DMS153 (cell line): ENCODE results near the gene C1orf141.
"Not testable (repeated sequence)": the region's sequence is repeated elsewhere in the genome, so short reads cannot be mapped to it uniquely, and the experiment has no call there.

Experiments
- DNase-seq: peaks from one replicate; lab custom pipeline; 2025; lab: John Stamatoyannopoulos, UW

Gene C1orf141

GRCh38 chr1:67142931-67143330, 8.2 kb upstream of the C1orf141 start:
- DNase-seq: no peak

GRCh38 chr1:67141832-67142231, 7.1 kb upstream of the C1orf141 start:
- not testable (repeated sequence) for DNase-seq

DNA sequence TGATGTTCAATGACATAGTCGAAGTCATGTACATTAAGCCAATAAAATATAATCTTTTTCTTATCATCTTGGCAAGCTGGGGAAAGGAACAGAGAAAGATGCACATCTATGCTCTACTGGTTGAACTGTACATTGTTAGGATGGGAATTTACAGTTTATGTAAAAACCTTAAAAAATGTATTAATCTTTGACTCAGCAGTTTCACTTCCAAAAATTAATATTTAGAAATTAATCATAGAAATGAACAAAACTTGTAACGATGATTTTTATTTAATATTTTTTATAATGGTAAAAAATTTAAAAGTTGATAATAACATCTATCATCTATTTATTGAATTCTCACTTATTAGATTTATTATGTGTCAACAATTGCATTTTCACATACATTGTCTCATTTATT, 5.7 kb upstream of the C1orf141 start:
- DNase-seq: no peak

- no peak for DNase-seq
These were observed 4.2 kb upstream of the C1orf141 start for GRCh38 chr1:67138813-67139499.

DNA sequence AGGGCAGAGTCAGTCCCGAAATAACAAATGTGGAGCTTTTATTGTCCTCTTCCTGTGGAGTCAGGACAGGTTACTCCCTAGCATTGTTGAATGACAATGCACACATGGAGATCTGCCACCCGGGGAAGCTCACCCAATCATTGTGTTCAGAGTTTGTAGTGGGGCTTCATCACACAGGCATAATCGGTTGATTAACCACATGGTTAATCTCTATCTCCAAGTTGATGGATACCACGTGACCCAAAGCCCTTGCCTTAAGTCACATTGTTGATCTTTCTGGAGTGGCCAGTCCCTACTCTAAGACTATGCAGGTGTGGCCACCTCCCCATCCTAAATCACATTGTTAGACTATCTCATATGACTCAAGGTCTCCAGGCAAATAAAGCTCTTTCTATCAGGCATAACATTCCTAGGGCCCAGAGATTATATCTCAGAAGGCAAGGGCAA, 2.6 kb upstream of the C1orf141 start:
- DNase-seq: no peak

- DNase-seq: no peak
These were observed 584 bp upstream of the C1orf141 start for GRCh38 chr1:67135354-67135753.

GRCh38 chr1:67133177-67133576, 1.6 kb downstream of the C1orf141 start:
- no peak for DNase-seq

DNA sequence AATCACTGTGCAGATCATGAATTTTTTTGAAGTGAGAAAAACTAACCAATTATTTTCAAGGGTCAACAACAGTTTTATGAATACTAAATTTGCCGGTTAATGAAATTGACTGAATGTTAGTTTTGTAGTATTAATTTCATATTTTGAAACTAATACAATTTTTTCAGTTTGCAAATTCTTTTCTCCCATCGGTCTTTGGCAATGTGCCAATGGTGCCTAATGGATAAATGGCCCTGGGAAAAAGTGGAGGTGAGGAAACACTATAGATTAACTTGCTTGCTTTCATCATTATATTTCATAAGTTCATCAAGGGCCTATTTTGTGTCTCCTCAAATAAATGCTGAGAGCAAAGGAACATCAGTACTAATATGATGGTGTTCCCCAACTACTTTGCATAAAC, 4.1 kb downstream of the C1orf141 start:
- no peak for DNase-seq

- DNase-seq: no peak
These were observed 7.8 kb downstream of the C1orf141 start for GRCh38 chr1:67126974-67127373.

DNA sequence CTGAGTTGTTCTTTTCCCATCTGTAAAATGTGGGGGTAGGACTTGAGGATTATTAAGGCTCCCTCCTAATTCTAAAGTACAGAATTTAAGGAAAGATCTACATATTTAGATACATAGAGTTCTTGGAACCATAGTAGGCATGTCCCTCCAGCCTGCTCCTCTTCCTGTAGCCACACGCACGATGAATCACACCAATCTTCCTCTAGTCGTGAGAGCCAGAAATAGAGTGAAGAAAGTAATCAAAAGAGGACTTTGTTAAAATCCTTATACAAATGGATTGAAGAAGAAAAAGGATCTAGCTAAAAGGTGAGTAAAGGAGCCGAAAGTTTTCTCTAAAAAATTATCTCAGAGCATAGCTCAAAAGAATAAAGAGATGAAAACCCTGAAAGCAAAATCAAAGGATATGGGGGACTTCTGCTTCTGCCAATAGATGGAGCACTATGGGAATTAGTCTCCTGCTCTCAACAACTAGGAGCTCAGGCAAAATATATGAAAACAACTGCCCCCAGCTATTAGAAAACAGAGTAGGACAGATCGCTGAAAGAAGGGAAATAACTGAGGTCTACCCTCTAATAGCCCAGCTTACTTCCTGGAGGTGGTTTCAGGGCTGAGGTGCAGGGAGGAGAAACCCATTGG, 8.5 kb downstream of the C1orf141 start:
- no peak for DNase-seq

DNA sequence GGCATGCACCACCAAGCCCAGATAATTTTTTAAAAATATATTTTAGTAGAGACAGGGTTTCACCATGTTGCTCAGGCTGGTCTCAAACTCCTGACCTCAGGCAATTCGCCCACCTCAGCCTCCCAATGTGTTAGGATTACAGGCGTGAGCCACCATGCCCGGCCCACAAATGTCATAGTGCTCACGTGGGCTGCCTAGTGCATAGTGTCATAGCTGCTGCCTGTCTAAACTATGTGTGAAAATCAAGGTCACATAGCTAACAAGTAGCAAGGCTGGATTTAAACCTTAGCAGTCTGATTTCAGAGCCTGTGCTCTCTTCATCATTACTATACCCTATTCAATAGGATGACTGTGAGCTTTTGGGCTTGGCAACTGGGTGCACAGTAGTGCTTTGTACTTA, 10.3 kb downstream of the C1orf141 start:
- DNase-seq: no peak

DNA sequence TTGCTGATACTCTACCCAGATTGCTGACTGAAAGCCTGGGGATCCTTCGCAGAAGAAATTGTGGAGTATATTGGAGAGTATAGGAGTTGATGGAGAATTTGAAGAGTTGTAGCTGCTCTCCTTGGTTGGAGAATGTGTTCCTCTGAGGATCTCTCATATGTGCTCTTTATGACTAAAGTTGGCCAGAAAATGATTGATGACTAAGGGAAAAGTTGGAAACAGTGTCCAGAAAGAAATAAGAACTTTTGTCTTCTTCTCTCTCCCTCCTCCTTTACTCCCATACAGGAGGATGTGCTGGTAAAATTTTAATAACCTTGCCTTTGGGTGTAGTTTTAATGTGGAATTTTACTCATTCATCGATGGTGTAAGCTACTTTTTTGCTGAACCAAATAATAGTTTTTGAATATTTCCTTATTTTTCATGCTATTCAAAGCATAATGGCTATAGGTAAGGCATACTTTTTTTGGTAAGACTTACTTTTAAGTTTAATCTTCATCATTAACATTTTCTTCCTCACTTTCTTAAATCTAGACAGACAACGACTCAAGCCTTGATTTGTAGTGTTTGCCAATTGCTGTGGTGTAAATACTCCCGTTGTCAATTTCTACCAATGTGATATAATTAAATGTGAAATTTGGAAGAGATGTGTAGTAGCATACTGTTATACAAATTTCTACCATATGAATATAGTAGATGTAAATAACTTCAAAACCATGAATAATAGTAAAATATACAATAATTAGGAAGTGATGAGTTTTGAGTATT, 13.7 kb downstream of the C1orf141 start:
- DNase-seq: no peak

DNA sequence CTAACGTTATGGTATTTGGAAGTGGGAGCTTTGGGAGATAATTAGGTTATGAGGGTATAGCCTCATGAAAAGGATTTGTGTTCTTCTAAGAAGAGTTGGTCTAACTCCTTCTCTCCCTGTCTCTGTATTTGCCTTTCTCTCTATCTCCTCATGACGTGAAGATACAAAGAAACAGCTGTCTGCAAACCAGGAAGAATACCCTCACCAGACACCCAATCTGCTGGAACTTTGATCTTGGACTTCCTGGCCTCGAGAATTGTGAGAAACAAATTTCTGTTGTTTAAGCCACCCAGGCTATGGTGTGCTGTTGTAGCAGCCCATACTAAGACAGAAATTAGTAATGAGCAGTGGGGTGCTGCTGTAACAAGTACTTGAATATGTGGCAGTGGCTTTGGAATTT, 16.1 kb downstream of the C1orf141 start:
- no peak for DNase-seq

GRCh38 chr1:67118191-67118590, 16.6 kb downstream of the C1orf141 start:
- no peak for DNase-seq

DNA sequence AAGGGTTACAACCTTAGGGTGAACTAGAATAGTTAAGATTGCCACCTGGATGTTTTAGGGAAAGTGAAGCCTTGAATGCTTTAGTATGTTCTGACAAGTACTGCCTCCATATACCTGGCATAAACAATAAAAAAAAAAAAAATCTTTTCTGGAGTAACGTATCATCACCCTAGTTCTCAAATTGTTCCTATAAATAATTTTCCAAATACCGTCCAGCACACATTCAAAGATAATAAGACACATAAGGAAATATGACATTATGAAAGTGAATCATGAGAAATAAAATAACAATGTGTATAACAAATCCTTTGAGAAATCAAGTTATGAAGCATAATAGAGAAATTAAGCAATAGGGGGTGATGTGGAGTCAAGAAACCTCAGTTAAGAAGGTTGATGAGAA, 20.6 kb downstream of the C1orf141 start:
- no peak for DNase-seq

- DNase-seq: no peak
These were observed 24.4 kb downstream of the C1orf141 start for GRCh38 chr1:67110352-67110751.

DNA sequence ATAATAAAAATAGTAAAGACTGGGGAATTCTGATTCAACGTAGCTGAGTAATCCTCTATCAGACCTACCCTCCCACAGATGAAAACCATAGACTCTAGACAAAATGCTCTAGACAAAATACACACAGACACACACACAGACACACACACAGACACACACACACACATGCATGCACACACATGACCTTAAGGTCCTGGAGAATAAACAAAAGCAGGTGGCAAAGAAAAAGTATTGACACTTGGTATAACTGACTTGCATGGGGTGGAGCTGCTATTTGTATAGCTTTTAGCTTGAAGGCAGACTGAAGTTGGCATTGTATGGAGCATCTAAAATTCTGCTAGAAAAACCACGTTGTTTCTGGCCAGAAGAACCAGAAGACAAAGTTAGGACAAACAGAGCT, 29.3 kb downstream of the C1orf141 start:
- no peak for DNase-seq

DNA sequence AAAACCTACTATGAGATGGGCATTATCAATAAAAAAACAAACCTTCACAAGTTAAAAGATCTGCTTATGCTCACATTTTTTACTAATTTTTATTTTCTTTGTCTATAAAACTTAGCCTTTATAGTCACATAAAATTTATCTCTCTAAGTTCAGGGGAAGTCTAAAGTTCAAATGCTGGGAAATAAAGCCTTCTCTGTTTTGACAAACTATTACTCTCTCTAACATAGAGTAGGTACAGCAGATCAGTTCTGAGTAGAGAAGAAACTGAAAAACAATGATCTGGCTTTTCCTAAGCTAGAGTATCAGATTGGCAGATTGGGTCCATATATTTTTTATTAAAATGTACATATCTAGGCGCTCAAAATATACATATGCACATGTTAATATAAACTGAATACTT, 31.2 kb downstream of the C1orf141 start:
- DNase-seq: no peak

DNA sequence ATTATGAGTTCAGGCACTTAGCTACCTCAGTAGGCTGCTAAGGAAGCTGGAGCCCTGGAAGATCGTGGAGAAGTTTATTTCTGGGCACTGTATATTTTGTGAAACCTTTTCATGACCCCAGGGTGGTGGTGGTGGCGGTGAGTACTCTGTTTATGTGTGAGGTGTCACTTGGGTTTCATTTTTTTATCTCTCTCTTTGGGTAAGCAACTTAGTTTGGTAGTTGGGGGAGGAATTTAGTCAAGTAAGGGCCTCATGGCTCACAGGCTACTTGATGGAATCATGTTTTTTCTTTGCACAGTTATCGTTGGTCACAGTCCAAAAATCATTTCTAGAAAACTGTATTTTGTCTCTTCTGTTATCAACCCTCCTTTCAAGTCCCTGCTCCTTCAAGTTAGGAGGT, 33.9 kb downstream of the C1orf141 start:
- DNase-seq: no peak

DNA sequence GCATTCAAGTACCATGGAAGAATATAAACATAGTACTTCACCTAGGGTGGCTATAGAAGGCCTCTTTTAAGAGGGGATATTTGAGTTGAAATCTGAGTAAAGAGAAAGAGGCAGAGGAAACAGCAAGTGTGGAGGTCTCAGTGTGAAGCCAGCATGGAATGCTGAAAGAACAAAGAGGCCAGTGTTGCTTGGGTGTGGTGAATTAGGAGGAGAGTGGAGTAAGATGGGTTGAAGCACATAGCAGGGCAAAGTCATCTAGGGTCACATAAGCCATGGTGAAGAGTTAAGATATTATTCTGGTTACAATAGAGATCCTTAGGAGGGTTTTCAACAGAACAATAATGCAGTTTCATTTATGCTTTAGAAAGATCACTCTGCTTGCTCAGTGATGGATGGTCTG, 37.5 kb downstream of the C1orf141 start:
- no peak for DNase-seq

DNA sequence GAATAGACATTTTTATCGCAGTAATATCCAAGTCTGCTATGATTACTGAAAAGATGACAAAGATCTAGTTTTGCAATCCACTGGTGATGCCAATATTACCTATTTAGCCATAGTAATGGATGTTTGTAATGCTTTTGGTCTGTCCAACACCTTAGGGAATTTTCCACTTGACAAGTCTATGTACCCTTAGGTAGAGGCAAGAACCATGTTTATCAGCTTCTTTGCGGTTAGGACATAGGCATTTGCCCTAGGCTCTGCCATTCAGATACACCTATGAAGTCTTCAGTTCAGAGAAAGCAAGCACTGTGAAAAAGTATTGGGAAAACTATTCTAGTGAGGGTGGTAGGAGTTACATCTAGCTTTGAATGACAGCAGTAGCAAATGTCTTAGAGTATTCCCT, 40.6 kb downstream of the C1orf141 start:
- no peak for DNase-seq

- no peak for DNase-seq
These were observed 45.0 kb downstream of the C1orf141 start for GRCh38 chr1:67089685-67090208.

GRCh38 chr1:67088440-67088839, 46.3 kb downstream of the C1orf141 start:
- DNase-seq: no peak
